HepG2 (cell line): Measurements from ENCODE around the gene ZKSCAN3.

Source experiments
- DBP ChIP-seq: sonication (generic); formaldehyde crosslinking; IDR thresholded peaks from 2 replicates; pipeline ENCODE4 v1.4.0; 2020; ENCODE audit warnings: missing genetic modification reagents; ENCODE audit errors: not compliant biosample characterization
- ESRRA ChIP-seq: sonication (generic); formaldehyde crosslinking; IDR thresholded peaks from 2 replicates; pipeline ENCODE4 v1.5.1; 2020; ENCODE audit warnings: mild to moderate bottlenecking, low read depth, missing genetic modification reagents
- FOXK2 ChIP-seq: fragments of 450-650 bp; IDR thresholded peaks from 2 replicates; pipeline ENCODE4 v1.6.1; 2016
- HCFC1 ChIP-seq: fragments of 150-350 bp; IDR thresholded peaks from 2 replicates; pipeline ENCODE4 v1.6.1; 2014; ENCODE audit warnings: low read depth, low read length
- HMG20A ChIP-seq: IDR thresholded peaks from 2 replicates; pipeline ENCODE4 v1.6.1; 2016; ENCODE audit warnings: borderline replicate concordance
- MTF2 ChIP-seq: sonication (generic); formaldehyde crosslinking; IDR thresholded peaks from 2 replicates; pipeline ENCODE4 v1.5.0; 2020; ENCODE audit warnings: missing genetic modification reagents, borderline replicate concordance
- POLR2A ChIP-seq, 2 experiments: IDR thresholded peaks; 2 replicates each; pipeline ENCODE4 v1.6.1; 2011; ENCODE audit warnings: low read depth in 2 of 2, low read length in 2 of 2, mild to moderate bottlenecking in 1 of 2, moderate library complexity in 1 of 2; ENCODE audit not compliant: insufficient read depth in 1 of 2
- ZNF280B ChIP-seq: sonication (generic); formaldehyde crosslinking; IDR thresholded peaks from 2 replicates; pipeline ENCODE4 v1.5.0; 2020; ENCODE audit warnings: missing genetic modification reagents, mild to moderate bottlenecking, borderline replicate concordance
- TF ChIP-seq, protein P1 (sequence below): sonication (generic); formaldehyde crosslinking; IDR thresholded peaks from 2 replicates; pipeline ENCODE4 v1.5.0; 2020; ENCODE audit warnings: mild to moderate bottlenecking, missing genetic modification reagents, moderate library complexity

- TF ChIP-seq FOXK2 (no peak), DBP (CRISPR knock-in tag) (no peak), HMG20A (CRISPR knock-in tag) (no peak), HCFC1 (no peak), POLR2A (IDR thresholded peaks at IDR 0.05; ENCODE audit: insufficient read depth in 1 of 2, low read depth in 2 of 2, low read length in 2 of 2) (no peak), MTF2 (no peak), ZNF280B (CRISPR knock-in tag) (no peak), ESRRA (no peak)
- TF ChIP-seq, protein P1, sequence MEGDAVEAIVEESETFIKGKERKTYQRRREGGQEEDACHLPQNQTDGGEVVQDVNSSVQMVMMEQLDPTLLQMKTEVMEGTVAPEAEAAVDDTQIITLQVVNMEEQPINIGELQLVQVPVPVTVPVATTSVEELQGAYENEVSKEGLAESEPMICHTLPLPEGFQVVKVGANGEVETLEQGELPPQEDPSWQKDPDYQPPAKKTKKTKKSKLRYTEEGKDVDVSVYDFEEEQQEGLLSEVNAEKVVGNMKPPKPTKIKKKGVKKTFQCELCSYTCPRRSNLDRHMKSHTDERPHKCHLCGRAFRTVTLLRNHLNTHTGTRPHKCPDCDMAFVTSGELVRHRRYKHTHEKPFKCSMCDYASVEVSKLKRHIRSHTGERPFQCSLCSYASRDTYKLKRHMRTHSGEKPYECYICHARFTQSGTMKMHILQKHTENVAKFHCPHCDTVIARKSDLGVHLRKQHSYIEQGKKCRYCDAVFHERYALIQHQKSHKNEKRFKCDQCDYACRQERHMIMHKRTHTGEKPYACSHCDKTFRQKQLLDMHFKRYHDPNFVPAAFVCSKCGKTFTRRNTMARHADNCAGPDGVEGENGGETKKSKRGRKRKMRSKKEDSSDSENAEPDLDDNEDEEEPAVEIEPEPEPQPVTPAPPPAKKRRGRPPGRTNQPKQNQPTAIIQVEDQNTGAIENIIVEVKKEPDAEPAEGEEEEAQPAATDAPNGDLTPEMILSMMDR (CRISPR knock-in tag), result no peak
Observed at GRCh38 chr6:28400122-28400451, 50.3 kb downstream of the ZKSCAN3 start.
